RWPE2 (cell line): Measurements from ENCODE around the gene BAIAP2L1.

ENCODE experiments used
- ATAC-seq: fragments of 200-7000 bp; cut with Tn5 transposase; 3 replicates; pipeline ENCODE4 v1.9.1; 2021; ENCODE audit warnings: low read depth
- DNase-seq: peaks from one replicate; pipeline ENCODE4 v3.0.0-alpha.2; 2020; ENCODE audit warnings: low spot score
- H3K27ac ChIP-seq: fragments of 450-650 bp; 2 replicates; pipeline ENCODE4 v1.5.1; 2017; ENCODE audit warnings: mild to moderate bottlenecking; ENCODE audit not compliant: poor library complexity, severe bottlenecking
- H3K27me3 ChIP-seq: fragments of 250-450 bp; sonication (Bioruptor Pico); 2 replicates; pipeline ENCODE4 v1.5.1; 2021; ENCODE audit warnings: mild to moderate bottlenecking, moderate library complexity; ENCODE audit not compliant: insufficient read depth, poor library complexity, severe bottlenecking
- H3K36me3 ChIP-seq: fragments of 250-450 bp; sonication (Bioruptor Pico); 2 replicates; pipeline ENCODE4 v1.5.1; 2020; ENCODE audit warnings: low read depth, mild to moderate bottlenecking, moderate library complexity
- H3K4me1 ChIP-seq: fragments of 250-450 bp; sonication (Bioruptor Pico); 2 replicates; pipeline ENCODE4 v1.5.1; 2021; ENCODE audit warnings: mild to moderate bottlenecking, moderate library complexity; ENCODE audit not compliant: insufficient read depth, poor library complexity, severe bottlenecking
- H3K4me3 ChIP-seq: fragments of 250-450 bp; sonication (Bioruptor Pico); 2 replicates; pipeline ENCODE4 v1.5.1; 2021; ENCODE audit warnings: mild to moderate bottlenecking, moderate library complexity; ENCODE audit not compliant: severe bottlenecking
- H3K9me3 ChIP-seq: fragments of 250-450 bp; sonication (Bioruptor Pico); 2 replicates; pipeline ENCODE4 v1.5.1; 2021; ENCODE audit warnings: mild to moderate bottlenecking, moderate library complexity; ENCODE audit not compliant: severe bottlenecking
- TF ChIP-seq, protein P1 (sequence below): fragments of 450-650 bp; IDR thresholded peaks from one replicate; pipeline ENCODE4 v1.5.1; 2017; ENCODE audit warnings: mild to moderate bottlenecking, moderate library complexity; ENCODE audit not compliant: poor library complexity, severe bottlenecking

The BAIAP2L1 gene

GRCh38 chr7:98335411-98335977 is 65.4 kb downstream of the BAIAP2L1 start:
- TF ChIP-seq, protein P1, sequence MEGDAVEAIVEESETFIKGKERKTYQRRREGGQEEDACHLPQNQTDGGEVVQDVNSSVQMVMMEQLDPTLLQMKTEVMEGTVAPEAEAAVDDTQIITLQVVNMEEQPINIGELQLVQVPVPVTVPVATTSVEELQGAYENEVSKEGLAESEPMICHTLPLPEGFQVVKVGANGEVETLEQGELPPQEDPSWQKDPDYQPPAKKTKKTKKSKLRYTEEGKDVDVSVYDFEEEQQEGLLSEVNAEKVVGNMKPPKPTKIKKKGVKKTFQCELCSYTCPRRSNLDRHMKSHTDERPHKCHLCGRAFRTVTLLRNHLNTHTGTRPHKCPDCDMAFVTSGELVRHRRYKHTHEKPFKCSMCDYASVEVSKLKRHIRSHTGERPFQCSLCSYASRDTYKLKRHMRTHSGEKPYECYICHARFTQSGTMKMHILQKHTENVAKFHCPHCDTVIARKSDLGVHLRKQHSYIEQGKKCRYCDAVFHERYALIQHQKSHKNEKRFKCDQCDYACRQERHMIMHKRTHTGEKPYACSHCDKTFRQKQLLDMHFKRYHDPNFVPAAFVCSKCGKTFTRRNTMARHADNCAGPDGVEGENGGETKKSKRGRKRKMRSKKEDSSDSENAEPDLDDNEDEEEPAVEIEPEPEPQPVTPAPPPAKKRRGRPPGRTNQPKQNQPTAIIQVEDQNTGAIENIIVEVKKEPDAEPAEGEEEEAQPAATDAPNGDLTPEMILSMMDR = no peak
- no peak for ATAC-seq
- no peak for DNase-seq
- Histone ChIP-seq H3K4me1 (no peaks in the 10 kb centered on the region), H3K4me3 (no peak overlapping the region), H3K27ac (no peak overlapping the region), H3K9me3 (peaks cover 4% of the 10 kb centered on the region), H3K27me3 (no peaks in the 10 kb centered on the region), H3K36me3 (peaks cover 32% of the 10 kb centered on the region)

GRCh38 chr7:98334081-98334480 is 66.8 kb downstream of the BAIAP2L1 start:
- no peak for ATAC-seq
- Histone ChIP-seq H3K4me3 (no peak overlapping the region), H3K27me3 (no peaks in the 10 kb centered on the region), H3K27ac (no peak overlapping the region), H3K9me3 (peaks cover 4% of the 10 kb centered on the region), H3K36me3 (peaks cover 34% of the 10 kb centered on the region), H3K4me1 (no peaks in the 10 kb centered on the region)
- TF ChIP-seq, protein P1 = no peak
- DNase-seq = no peak

GRCh38 chr7:98330926-98331529 is 69.9 kb downstream of the BAIAP2L1 start:
- H3K4me3 ChIP-seq = no peak overlapping the region
- H3K27ac ChIP-seq = no peak overlapping the region
- H3K27me3 ChIP-seq = no peaks in the 10 kb centered on the region
- H3K36me3 ChIP-seq = peaks cover 34% of the 10 kb centered on the region
- TF ChIP-seq, protein P1 = no peak
- peaks cover 4% of the 10 kb centered on the region for H3K9me3 ChIP-seq
- DNase-seq = no peak
- H3K4me1 ChIP-seq = no peaks in the 10 kb centered on the region
- no peak for ATAC-seq

DNA sequence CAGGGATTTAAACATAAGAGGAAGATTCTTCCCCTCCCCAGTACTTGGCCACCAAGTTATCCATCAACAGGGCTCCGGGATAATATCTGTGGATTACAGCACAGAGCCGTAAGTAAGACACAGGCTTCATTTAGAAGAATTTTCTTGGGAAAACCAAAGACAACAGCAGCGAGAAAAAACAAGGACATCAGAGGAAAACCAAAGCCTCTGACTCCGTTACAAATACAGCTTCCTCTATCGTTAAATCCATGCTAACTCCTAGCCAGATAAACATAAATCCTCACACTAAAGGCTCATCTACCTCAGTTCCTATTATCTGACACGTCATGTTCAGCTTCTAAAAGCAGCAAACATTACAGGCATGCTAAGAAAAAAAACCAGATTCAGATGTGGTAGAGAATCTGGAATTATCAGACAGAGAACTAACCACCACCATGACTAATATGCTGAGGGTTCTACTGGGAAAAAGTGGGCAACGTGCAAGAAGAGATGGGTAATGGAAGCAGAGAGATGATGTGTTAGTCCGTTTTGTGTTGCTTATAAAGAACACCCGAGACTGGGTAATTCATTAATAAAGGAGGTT is 71.0 kb downstream of the BAIAP2L1 start:
- Histone ChIP-seq H3K9me3 (peaks cover 4% of the 10 kb centered on the region), H3K27ac (no peak overlapping the region), H3K4me3 (no peak overlapping the region), H3K27me3 (no peaks in the 10 kb centered on the region), H3K4me1 (no peaks in the 10 kb centered on the region), H3K36me3 (peaks cover 30% of the 10 kb centered on the region)
- TF ChIP-seq, protein P1 = no peak
- ATAC-seq (no peak), DNase-seq (no peak)

DNA sequence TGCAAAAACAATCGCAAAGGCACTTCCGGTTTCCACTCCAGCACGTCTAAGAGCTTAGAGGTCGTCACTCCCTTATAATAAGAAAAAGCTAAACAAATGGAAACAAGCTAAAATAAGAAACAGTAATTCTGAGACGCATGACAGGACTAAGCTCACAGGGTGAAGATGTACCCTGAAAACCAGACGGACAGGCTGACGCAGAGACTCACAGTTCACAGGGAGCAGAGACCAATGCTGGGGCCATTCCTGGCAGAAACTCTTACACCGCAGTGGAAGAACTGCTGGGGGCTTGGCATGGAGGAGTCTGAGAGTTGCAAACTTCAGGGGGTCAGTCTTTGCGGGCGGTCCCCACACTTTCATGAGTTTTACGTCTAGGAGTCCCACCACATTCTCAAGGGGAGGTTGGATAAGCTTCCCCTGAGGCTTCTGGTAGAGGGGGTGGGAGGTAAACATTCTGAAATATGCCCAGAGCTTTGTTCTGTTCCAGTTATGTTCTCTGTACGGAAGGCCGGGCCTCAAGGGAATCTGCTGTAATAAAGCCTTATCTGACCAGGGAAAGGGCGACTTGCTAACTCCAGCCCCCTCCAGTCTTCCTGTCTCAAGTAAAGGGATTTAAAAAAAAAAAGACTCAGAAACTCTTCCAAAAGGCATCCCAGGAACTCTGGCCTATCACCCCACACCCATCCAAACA is 71.6 kb downstream of the BAIAP2L1 start:
- no peaks in the 10 kb centered on the region for H3K27me3 ChIP-seq
- no peak overlapping the region for H3K27ac ChIP-seq
- no peaks in the 10 kb centered on the region for H3K4me1 ChIP-seq
- no peak for ATAC-seq
- H3K9me3 ChIP-seq = peaks cover 4% of the 10 kb centered on the region
- DNase-seq = no peak
- no peak overlapping the region for H3K4me3 ChIP-seq
- H3K36me3 ChIP-seq = peaks cover 32% of the 10 kb centered on the region
- TF ChIP-seq, protein P1 = no peak
